T-helper 2 cell treated with Interferon-gamma antibody and Interleukin-4, amounts not matched to agents 100 ng/mL and 5 ng/mL, for 36 hours (primary cell): Measurements from ENCODE around the gene MGAT3. TPM values are rescaled to one million over a fixed set of nuclear protein-coding genes. Genes with fewer than 3 reads are reported as not detected.
"Not testable (repeated sequence)": the region's sequence is repeated elsewhere in the genome, so short reads cannot be mapped to it uniquely, and the experiment has no call there.

Experiments
- intact Hi-C: fragments of 100-400 bp; cut with micrococcal nuclease; formaldehyde crosslinking; loops from one replicate; pipeline ENCODE4 v1.15.1; 2023
- total RNA-seq: library from RNA; stranded (reverse); gene quantifications from 2 replicates; pipeline ENCODE4 v1.2.3, GENCODE V29; 2022

The MGAT3 gene
- total RNA-seq, 1 donor from 2014 or later = 2.1 TPM

GRCh38 chr22:39489094-39490068, 32.6 kb downstream of the MGAT3 start:
- intact Hi-C loops = loop anchor here (1.0 kb wide), 1 partner anchor 77 kb away; no protein-coding TSS in a partner anchor

GRCh38 chr22:39490135-39490798, 33.5 kb downstream of the MGAT3 start:
- intact Hi-C loops = loop anchor here (1.0 kb wide), 1 partner anchor 78 kb away; no protein-coding TSS in a partner anchor

GRCh38 chr22:39490966-39491680, 34.3 kb downstream of the MGAT3 start:
- intact Hi-C loops = loop anchor here (1.0 kb wide), 1 partner anchor 79 kb away; no protein-coding TSS in a partner anchor

GRCh38 chr22:39491696-39492095, 34.9 kb downstream of the MGAT3 start:
- intact Hi-C loops = no loop called here

DNA sequence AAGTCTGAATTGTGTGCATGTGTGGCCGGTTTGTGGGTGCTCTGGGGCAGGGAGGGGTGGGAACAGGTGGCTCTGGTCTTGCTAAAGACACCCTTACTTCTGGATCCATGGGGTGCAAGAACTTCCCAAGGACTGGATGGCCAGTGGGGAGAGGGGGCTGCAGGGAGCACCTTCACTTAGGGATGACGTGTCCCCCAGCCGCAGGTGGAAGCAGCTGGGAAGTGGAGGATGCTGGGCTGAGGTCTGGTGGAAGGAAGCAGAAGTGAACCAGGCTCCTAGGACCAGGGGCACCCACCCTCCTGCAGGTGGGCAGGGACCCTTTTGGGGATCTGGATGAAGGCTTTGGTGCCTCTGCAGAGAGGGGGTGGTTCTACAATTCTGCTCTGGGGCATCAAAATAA, 35.4 kb downstream of the MGAT3 start:
- intact Hi-C loops = no loop called here

DNA sequence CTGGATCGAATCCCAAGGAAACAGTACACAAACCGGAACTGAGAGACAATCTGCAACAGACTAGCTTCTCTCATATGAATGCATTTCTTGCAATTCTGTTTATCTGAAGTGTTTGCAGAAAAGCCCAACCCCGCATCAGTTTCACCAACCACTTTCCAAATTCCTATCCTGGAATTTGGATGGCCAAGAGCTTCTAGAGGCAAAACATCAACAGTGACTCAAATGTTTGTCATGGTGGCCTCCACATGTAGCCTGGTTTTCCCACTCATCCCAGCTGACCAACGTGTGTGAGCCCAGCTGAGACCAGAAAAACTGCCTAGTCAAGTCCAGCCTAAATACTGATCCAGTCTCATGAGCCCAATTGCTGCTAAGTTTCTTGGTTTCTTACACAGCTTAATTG, 36.9 kb downstream of the MGAT3 start:
- intact Hi-C loops = loop anchor here (1.0 kb wide), 1 partner anchor 36 kb away; no protein-coding TSS in a partner anchor

DNA sequence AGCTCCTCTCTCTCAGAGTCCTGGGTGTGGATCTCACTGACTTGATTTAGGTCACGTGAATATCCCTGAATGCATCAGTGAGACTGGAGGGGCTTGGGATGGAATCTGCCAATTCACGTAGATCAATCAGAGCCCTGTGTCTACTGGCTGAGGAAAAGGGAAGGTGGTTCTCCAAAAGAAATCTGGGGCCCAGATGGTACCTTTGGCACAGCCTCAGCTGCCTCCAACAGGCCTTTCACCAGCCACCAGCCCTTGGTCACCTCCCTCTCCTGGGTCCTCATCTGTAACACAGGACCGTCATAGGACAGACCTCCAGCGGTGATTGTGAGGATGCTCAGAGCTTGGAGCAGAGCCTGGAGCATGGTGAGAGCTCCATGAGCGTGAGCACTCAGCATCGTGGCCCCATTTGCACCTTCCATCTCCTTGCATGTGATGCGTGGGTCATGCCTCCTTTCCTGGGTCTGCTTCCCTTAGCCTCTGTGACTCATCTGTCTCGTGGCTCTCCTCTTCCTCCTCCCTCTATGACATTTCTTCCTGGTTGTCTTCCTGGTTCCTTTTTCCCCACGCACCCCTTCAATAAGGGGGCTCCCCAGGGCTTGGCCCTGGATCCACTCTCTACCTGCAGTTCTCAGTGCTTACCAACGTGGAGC, 37.8 kb downstream of the MGAT3 start:
- intact Hi-C loops = loop anchor here (5.0 kb wide), 1 partner anchor 543 kb away; no protein-coding TSS in a partner anchor

GRCh38 chr22:39496131-39496838, 39.5 kb downstream of the MGAT3 start:
- intact Hi-C loops = loop anchor here (5.0 kb wide), 1 partner anchor 541 kb away; no protein-coding TSS in a partner anchor

- intact Hi-C loops = loop anchor here (5.0 kb wide), 1 partner anchor 540 kb away; no protein-coding TSS in a partner anchor
Observed at GRCh38 chr22:39497429-39497828, 40.6 kb downstream of the MGAT3 start.

- intact Hi-C loops = loop anchor here (5.0 kb wide), 1 partner anchor 539 kb away; no protein-coding TSS in a partner anchor
Observed at GRCh38 chr22:39498368-39498767, 41.6 kb downstream of the MGAT3 start.

- intact Hi-C loops = loop anchor here (5.0 kb wide), 1 partner anchor 538 kb away; no protein-coding TSS in a partner anchor
Observed at GRCh38 chr22:39498802-39499201, 42.0 kb downstream of the MGAT3 start.

GRCh38 chr22:39500101-39500500, 43.3 kb downstream of the MGAT3 start:
- intact Hi-C loops = no loop called here

DNA sequence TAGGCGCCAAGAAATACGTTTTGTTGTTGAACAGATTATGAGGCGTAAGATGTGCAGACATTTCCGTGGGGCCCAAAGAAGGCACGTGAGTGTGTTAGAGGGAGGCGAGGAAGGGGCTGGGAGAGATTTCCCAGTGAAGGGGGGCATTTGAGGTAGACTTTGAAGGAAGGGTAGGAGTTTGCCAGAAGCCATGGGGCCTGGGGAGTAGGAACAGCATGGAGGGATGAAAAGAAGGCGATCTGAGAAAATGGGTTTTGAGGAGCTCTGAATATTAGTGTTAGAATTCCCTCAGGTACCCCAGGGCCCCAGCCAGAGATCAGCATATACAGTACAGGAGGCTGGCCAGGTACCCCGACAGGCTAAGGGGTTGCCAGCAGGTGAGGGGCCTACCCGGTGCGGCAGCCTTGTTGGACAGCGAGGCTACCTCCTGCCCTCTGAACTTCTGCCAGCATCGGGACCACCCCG, 44.9 kb downstream of the MGAT3 start:
- intact Hi-C loops = loop anchor here (1.0 kb wide), 2 partner anchors 19 to 31 kb away; partner anchors contain the start of genes ATF4 and RPS19BP1

- intact Hi-C loops = loop anchor here (1.0 kb wide), 2 partner anchors 18 to 30 kb away; partner anchors contain the start of genes ATF4 and RPS19BP1
Observed at GRCh38 chr22:39502109-39502788, 45.4 kb downstream of the MGAT3 start, which contains the start of gene MIEF1. Gene MIEF1, plus strand, starts transcription at chr22:39502290. Its CDS starts 9,005 bp downstream, at chr22:39511295.

DNA sequence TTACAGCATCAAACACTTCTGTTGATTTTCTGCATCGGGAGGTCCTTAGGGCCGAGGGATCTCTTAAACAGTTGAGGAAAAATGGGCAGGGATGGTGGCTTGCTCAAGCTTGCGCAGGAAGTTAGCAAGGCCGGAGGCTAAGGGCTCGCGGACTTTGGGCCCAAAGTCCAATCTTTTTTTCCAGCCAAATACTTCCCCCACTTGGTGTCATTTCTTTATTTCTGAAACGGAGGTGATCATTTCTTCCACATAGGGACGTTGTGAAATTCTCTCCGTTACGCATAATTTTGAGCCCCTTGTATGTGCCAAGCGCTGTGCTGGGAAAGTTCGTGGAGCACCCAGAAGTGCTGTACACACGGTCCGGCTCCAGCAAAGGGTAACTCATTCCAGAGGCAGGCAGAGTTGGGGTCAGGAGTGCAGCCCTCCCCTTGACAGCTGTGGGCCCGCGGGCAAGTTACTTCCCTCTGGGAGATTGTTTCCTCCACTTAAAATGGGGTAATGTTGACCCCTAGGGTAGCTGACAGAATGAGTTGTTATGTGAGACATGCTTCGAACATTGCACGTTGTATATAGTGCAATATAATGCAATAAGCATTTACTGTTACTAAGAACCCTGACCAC, 46.1 kb downstream of the MGAT3 start:
- intact Hi-C loops = loop anchor here (1.0 kb wide), 2 partner anchors 17 to 29 kb away; partner anchors contain the start of genes ATF4 and RPS19BP1

DNA sequence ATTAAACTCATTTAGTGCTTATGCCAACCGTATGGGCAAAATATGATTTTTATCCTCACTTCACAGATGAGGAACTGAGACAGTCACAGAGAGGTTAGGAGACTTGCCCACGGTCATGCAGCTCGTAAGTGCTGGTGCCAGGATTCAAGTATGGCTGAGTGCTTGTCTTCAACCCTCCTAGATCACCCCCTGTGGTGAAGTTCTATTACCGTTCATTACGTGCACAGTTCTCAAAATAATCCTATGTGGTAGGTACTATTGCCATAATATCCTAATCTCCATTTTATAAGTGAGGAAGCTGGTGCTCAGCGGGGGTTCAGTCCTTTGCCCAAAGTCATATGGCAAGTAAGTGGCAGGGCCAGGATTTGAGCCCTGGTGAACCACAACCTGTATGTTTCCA, 46.8 kb downstream of the MGAT3 start:
- intact Hi-C loops = no loop called here

DNA sequence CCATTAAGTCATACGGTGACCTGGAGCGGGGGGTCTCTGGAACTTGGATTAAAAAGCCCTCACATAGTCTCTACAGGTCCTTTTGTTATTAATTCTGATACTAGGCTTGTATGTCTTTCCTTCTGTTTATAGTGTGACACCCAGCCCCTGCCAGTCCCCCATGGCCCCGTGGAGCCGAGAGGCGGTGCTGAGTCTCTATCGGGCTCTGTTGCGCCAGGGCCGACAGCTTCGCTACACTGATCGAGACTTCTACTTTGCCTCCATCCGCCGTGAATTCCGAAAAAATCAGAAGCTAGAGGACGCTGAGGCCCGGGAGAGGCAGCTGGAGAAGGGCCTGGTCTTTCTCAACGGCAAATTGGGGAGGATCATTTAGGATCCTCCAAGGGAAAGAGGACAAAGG, 47.3 kb downstream of the MGAT3 start:
- intact Hi-C loops = no loop called here

- intact Hi-C loops = not testable (repeated sequence)
Observed at GRCh38 chr22:39507021-39507420, 50.2 kb downstream of the MGAT3 start.
